ENCODE results near the gene FRY. TPM values are rescaled to one million over a fixed set of nuclear protein-coding genes. Genes with fewer than 3 reads are reported as not detected.

The FRY gene
- total RNA-seq, 2 experiments from 2014 or later, result 13.1 to 13.8 TPM

DNA sequence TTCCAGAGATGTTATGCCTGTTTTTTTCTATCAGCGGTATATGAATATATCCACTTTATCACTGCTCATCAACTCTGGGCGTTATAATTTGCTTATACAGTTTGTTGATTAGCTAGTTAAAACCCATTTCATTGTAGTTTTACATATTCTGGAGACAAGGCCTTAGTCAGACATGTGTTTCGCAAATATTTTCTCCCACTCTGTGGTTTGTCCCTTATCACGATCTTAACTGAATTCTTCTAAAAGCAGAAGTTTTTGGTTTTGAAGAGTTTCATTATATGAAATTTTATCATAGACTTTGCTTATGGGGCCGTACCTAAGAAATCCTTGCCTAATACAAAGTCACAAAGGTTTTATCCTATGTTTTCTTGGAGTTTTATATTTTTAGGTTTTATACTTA is 84.6 kb downstream of the FRY start:
- H3K4me1 Mint-ChIP-seq, result peaks cover 10% of the 10 kb centered on the region
- no peaks in the 10 kb centered on the region for H3K27me3 Mint-ChIP-seq
- no peak overlapping the region for H3K27ac Mint-ChIP-seq

DNA sequence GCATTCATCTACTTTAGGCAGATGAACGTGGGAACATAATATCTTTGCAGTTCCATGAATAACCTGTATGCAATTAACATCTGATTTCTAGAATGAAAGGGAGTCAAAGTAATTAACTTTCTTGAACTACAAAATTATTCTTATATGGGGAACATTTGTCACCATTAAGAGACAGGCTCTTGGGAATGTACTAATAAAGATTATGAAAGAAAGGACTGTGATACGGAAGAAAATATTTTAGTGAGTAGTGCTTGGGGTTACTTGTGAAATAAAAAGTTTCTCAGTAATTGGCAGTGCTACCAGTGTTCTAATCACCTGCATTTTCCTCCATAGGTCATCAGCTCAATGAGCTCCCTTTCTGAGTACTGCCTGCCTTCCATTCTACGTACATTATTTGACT is 85.4 kb downstream of the FRY start:
- DNase-seq, result no peak
- CTCF ChIA-PET, result no interaction called here
- H3K36me3 Mint-ChIP-seq (ENCODE audit: low read depth), result peaks cover 15% of the 10 kb centered on the region
- H3K4me3 Mint-ChIP-seq, result no peak overlapping the region
- peaks cover 17% of the 10 kb centered on the region for H3K4me1 Mint-ChIP-seq
- no peak overlapping the region for H3K27ac Mint-ChIP-seq
- peaks cover 4% of the 10 kb centered on the region for H3K9me3 Mint-ChIP-seq
- POLR2A ChIA-PET, result no interaction called here
- H3K27me3 Mint-ChIP-seq, result no peaks in the 10 kb centered on the region

More for the DNA sequence above, 84.6 kb downstream of the FRY start:
- peaks cover 7% of the 10 kb centered on the region for H3K36me3 Mint-ChIP-seq (ENCODE audit: low read depth)
- ChIA-PET POLR2A (no interaction called here), CTCF (no interaction called here)
- no peak overlapping the region for H3K4me3 Mint-ChIP-seq
- no peaks in the 10 kb centered on the region for H3K9me3 Mint-ChIP-seq
- DNase-seq, result no peak

DNA sequence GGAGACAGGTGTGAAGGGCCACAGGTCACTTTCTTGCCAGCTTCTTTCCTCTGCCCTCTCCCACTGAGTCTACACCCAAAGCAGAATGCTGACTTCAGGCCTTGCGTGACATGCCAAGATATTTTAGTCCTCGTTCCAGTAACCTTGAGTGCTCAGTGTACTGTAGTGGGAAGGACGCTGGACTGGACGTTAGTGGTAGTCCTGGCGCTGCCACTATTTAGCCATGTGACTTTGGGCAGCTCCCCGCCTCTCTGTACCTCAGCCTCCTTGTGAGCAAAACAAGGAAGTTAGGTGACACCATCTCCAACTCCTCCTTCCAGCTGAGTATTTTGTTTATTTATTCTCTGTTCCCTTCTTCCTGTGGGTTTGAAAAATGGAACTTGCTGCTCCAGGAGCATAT is 86.1 kb downstream of the FRY start:
- ChIA-PET CTCF (no interaction called here), POLR2A (no interaction called here)
- H3K36me3 Mint-ChIP-seq (ENCODE audit: low read depth), result peaks cover 15% of the 10 kb centered on the region
- H3K4me1 Mint-ChIP-seq, result peaks cover 19% of the 10 kb centered on the region
- no peak overlapping the region for H3K4me3 Mint-ChIP-seq
- no peaks in the 10 kb centered on the region for H3K27me3 Mint-ChIP-seq
- DNase-seq, result no peak
- peaks cover 9% of the 10 kb centered on the region for H3K9me3 Mint-ChIP-seq
- no peak overlapping the region for H3K27ac Mint-ChIP-seq

DNA sequence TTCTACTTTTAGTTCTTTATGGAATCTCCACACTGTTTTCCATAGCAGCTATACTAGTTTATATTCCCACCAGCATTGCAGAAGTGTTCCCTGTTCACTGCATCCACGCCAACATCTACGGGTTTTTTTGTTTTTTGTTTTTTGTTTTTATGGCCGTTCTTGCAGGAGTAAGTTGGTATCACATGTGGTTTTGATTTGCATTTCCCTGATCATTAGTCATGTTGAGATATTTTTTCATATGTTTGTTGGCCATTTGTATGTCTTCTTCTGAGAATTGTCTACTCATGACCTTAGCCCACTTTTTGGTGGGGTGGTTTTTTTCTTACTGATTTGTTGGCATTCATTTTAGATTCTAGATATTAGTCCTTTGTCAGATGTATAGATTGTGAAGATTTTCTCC is 89.7 kb downstream of the FRY start:
- ChIA-PET POLR2A (no interaction called here), CTCF (no interaction called here)
- Mint-ChIP-seq H3K36me3 (ENCODE audit: low read depth) (peaks cover 19% of the 10 kb centered on the region), H3K4me3 (no peak overlapping the region), H3K27me3 (no peaks in the 10 kb centered on the region), H3K27ac (no peak overlapping the region), H3K9me3 (peaks cover 10% of the 10 kb centered on the region), H3K4me1 (peaks cover 11% of the 10 kb centered on the region)
- no peak for DNase-seq

DNA sequence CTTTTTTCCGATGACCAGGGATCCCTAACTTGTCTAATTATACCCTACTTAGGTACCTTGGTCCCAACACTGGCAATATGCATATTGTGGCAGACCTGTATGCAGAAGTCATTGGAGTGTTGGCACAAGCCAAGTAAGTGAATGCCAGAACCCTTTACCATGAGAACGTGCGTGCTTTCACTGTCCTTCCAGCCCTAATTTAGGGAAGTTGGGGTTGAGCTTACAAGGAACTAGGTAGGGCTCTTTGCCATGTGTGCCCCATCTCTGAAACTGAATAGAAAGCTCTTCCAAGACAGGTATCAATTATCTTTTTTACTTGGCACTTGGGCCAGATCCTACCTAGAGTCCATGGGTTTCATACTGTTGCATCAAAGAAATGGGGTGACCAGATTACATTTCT is 93.2 kb downstream of the FRY start:
- Mint-ChIP-seq H3K27me3 (no peaks in the 10 kb centered on the region), H3K4me3 (no peak overlapping the region), H3K9me3 (peaks cover 10% of the 10 kb centered on the region), H3K27ac (no peak overlapping the region), H3K4me1 (peaks cover 11% of the 10 kb centered on the region), H3K36me3 (ENCODE audit: low read depth) (peaks cover 19% of the 10 kb centered on the region)
- POLR2A ChIA-PET, result no interaction called here
- CTCF ChIA-PET, result no interaction called here
- no peak for DNase-seq

DNA sequence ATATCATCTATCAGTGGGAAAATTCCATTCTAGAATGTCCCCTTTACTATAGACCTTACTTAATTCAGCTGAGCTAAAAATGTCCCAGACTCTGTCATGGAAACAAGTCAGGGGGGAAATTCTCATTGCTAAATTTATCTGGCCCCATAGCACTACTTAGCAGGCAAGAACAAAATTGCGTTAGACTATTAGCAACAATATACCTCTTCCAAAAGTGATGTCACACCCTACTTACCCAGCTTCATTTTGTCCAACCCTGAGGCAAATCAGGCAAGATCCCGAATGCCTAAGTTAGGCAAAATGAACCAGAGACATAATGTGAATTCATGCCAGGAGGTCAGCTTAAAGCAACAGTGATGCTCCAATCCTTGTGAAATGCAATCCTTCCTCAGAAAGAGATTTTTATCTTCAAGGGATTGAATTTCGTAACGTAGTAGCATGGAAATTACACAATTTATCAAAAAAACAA is 93.7 kb downstream of the FRY start:
- ChIA-PET POLR2A (no interaction called here), CTCF (no interaction called here)
- Mint-ChIP-seq H3K4me1 (peaks cover 11% of the 10 kb centered on the region), H3K27ac (no peak overlapping the region), H3K27me3 (no peaks in the 10 kb centered on the region), H3K36me3 (ENCODE audit: low read depth) (peaks cover 19% of the 10 kb centered on the region), H3K4me3 (no peak overlapping the region), H3K9me3 (peaks cover 10% of the 10 kb centered on the region)
- DNase-seq, result no peak

DNA sequence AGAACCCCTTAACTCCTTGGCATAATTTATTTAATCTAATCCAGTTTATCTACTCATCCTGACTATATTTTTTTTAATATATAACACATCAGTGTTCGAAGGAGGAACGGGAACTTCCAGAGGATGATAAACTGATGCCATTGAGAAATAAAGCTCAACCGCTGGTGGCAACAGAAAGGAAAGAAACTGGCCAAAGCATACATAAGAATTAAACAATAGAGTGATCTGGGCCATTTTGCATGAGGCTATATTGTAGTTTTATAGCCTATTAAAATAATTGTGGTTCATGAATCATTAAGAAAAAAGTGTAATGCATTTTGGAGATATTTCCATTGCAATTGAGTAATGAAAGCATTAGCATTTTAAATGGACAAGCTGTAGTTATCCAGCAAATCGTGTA is 94.2 kb downstream of the FRY start:
- Mint-ChIP-seq H3K36me3 (ENCODE audit: low read depth) (peaks cover 17% of the 10 kb centered on the region), H3K27ac (no peak overlapping the region), H3K9me3 (peaks cover 10% of the 10 kb centered on the region), H3K4me1 (peaks cover 10% of the 10 kb centered on the region), H3K27me3 (no peaks in the 10 kb centered on the region), H3K4me3 (no peak overlapping the region)
- ChIA-PET CTCF (no interaction called here), POLR2A (no interaction called here)
- DNase-seq, result no peak

DNA sequence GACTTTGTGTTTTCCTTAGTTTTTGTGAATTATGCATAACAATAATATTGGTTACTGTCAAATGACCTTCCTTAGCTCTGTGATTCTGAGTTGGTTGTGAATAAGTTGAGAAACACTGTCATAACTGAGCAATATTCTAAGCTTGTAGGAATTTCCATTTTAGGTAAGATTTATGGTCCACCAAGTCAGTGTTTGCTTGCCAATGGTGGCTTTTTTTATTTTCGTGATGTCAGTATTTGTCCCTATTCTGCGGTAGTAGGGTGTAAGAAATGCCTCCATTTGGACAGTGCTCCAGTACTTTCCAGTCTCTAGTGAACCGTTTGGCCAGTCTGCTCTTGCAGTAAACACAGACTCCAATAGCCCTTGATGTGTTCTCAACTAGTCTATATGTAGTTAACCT is 94.7 kb downstream of the FRY start:
- Mint-ChIP-seq H3K4me1 (peaks cover 8% of the 10 kb centered on the region), H3K27me3 (no peaks in the 10 kb centered on the region), H3K27ac (no peak overlapping the region), H3K9me3 (peaks cover 10% of the 10 kb centered on the region), H3K4me3 (no peak overlapping the region), H3K36me3 (ENCODE audit: low read depth) (peaks cover 12% of the 10 kb centered on the region)
- ChIA-PET CTCF (no interaction called here), POLR2A (no interaction called here)
- DNase-seq, result no peak

DNA sequence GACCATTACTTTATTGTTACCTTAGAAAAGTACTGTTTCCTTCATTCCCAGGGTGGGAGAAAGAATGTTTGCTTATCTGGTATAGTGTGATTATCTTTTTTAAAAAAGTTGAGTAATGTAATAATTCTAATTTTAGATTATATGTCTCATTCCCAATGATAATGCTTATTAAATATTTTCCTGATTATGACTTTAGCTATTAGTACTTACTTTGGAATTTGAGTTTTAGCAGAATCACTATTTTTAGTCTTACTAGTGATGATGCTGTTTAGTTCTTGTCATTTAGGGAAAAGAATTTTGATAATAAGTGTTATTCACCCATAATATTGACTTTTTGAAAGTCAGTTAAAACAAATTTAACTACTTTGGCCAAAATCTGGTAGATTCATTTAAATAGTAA is 95.2 kb downstream of the FRY start:
- Mint-ChIP-seq H3K27me3 (no peaks in the 10 kb centered on the region), H3K4me1 (peaks cover 4% of the 10 kb centered on the region), H3K27ac (no peak overlapping the region), H3K4me3 (no peak overlapping the region), H3K36me3 (ENCODE audit: low read depth) (peaks cover 11% of the 10 kb centered on the region), H3K9me3 (peaks cover 9% of the 10 kb centered on the region)
- DNase-seq, result no peak
- ChIA-PET CTCF (no interaction called here), POLR2A (no interaction called here)

DNA sequence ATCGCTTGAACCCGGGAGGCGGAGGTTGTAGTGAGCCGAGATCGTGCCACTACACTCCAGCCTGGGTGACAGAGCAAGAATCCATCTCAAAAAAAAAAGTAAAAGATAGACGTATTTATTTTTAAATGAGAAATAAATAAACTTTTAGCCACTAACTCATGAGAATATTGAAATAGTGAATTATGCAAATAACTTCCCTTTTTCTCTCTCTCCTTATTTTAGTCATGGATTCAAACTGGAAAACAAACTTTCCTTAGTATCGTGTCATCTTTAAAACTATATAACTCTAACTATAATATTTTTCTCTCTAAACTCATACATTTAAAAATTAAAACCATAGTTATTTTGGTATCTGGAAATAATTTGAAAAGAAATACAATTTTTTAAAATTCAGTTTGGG is 96.1 kb downstream of the FRY start:
- H3K9me3 Mint-ChIP-seq, result peaks cover 1% of the 10 kb centered on the region
- CTCF ChIA-PET, result no interaction called here
- POLR2A ChIA-PET, result no interaction called here

DNA sequence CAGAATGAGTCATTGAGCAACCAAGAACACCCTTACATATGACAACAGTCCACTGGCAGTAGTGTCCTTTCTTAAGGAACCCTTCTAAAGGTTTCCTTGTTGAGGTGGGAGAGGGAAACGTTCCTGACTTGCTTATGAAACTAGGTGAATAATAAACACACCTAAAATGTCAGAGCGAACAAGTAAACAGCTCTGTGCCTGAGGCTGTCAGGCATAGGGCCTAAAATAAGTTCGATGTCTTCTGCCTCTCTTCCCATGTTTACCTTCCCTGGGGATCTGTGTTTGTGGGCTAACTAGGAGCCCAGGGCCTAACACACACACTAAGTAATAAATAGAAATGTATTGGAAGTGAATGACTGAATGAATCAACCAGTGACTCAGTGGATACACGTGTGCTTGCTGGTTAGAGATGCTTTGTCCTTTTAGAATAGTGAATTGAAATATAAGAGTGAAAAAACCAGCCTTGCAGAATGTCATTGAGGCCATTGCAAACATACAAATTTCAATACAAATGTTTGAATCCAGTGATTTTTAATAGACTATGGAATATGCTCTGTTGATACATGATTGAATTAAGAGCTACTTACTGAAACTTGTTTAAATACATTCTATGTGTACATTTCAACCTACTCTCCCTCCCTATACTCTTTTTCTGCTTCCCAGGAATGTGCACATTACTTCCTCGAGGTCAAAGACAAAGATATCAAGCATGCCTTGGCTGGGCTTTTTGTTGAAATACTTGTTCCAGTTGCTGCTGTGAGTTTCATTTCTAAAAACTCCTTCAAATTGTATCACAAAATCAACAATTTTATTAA is 102.9 kb downstream of the FRY start:
- Mint-ChIP-seq H3K4me1 (no peaks in the 10 kb centered on the region), H3K9me3 (no peaks in the 10 kb centered on the region), H3K27ac (no peak overlapping the region), H3K27me3 (no peaks in the 10 kb centered on the region), H3K4me3 (no peak overlapping the region), H3K36me3 (ENCODE audit: low read depth) (peaks cover 4% of the 10 kb centered on the region)
- ChIA-PET POLR2A (no interaction called here), CTCF (no interaction called here)
- DNase-seq, result no peak

More for the DNA sequence above, 96.1 kb downstream of the FRY start:
- H3K36me3 Mint-ChIP-seq (ENCODE audit: low read depth), result peaks cover 8% of the 10 kb centered on the region
- no peak for DNase-seq
- no peak overlapping the region for H3K27ac Mint-ChIP-seq
- no peaks in the 10 kb centered on the region for H3K4me1 Mint-ChIP-seq
- H3K4me3 Mint-ChIP-seq, result no peak overlapping the region
- no peaks in the 10 kb centered on the region for H3K27me3 Mint-ChIP-seq

DNA sequence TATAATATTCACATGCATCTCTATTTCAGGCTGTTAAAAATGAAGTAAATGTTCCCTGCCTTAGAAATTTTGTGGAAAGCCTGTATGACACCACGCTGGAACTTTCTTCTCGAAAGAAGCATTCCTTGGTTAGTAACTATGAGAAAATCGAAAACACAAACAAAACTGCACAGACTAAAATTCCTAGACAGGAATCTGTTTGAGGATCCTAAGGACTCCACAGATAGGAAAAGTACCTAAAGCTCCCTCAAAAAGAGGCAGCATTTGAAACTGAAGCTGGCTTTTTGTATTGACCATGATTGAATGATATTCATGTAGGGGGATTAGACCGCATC is 103.4 kb downstream of the FRY start:
- CTCF ChIA-PET, result no interaction called here
- H3K27ac Mint-ChIP-seq, result no peak overlapping the region
- DNase-seq, result no peak

DNA sequence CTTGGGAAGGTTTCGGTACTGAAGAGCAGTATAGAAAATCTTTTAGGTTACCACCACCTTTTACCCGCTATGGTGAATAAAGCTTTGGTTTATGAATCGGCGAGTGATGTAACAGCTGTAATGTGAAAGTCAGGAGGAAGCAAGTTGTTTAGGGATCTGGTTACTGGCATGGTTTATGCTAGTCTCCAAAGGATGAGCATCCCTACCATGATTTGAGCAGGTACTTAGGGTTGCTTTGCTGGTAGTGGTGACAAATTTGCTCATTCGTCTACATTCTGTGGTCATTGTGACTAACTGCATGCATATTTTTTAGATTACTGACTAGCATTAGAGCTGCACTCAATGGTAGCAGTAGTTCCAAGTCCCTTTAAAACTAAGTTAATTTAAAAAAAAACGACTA is 104.1 kb downstream of the FRY start:
- H3K27me3 Mint-ChIP-seq, result no peaks in the 10 kb centered on the region
- H3K27ac Mint-ChIP-seq, result no peak overlapping the region
- POLR2A ChIA-PET, result interaction anchor here (0.7 kb wide), 1 partner anchor 72 kb away, joined by 3 read pairs; no protein-coding TSS in a partner anchor
- H3K36me3 Mint-ChIP-seq (ENCODE audit: low read depth), result peaks cover 4% of the 10 kb centered on the region
- no peaks in the 10 kb centered on the region for H3K4me1 Mint-ChIP-seq
- no peaks in the 10 kb centered on the region for H3K9me3 Mint-ChIP-seq
- CTCF ChIA-PET, result no interaction called here
- DNase-seq, result no peak
- H3K4me3 Mint-ChIP-seq, result no peak overlapping the region

More for the DNA sequence above, 103.4 kb downstream of the FRY start:
- no peaks in the 10 kb centered on the region for H3K4me1 Mint-ChIP-seq
- H3K27me3 Mint-ChIP-seq, result no peaks in the 10 kb centered on the region
- H3K4me3 Mint-ChIP-seq, result no peak overlapping the region
- POLR2A ChIA-PET, result no interaction called here
- H3K36me3 Mint-ChIP-seq (ENCODE audit: low read depth), result peaks cover 4% of the 10 kb centered on the region
- no peaks in the 10 kb centered on the region for H3K9me3 Mint-ChIP-seq

DNA sequence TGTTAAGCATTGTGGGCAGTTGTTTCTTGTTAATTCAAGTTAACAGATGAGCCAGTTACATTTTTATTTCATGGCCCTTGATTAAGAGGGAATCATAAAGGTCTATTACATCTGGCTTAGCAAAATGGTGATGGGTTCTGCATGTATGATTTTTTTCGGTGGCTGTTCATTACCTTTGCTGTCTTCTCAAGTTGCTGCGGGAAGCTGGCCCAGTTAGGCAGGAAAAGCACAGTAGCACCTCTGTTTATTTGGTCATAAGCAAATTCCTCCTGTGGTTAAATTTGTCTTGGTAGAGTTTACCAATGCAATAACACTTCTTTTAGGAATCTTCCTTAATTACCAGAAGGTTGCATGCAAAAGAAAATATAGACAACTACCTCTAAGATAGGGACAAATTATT is 104.5 kb downstream of the FRY start:
- H3K36me3 Mint-ChIP-seq (ENCODE audit: low read depth), result peaks cover 4% of the 10 kb centered on the region
- no peak for DNase-seq
- H3K4me1 Mint-ChIP-seq, result no peaks in the 10 kb centered on the region
- H3K4me3 Mint-ChIP-seq, result no peak overlapping the region
- no peaks in the 10 kb centered on the region for H3K27me3 Mint-ChIP-seq
- CTCF ChIA-PET, result no interaction called here
- no peak overlapping the region for H3K27ac Mint-ChIP-seq
- no peaks in the 10 kb centered on the region for H3K9me3 Mint-ChIP-seq
- POLR2A ChIA-PET, result interaction anchor here (0.7 kb wide), 1 partner anchor 73 kb away, joined by 3 read pairs; no protein-coding TSS in a partner anchor
